ENCODE data around the gene GFRA1.

The GFRA1 gene

DNA sequence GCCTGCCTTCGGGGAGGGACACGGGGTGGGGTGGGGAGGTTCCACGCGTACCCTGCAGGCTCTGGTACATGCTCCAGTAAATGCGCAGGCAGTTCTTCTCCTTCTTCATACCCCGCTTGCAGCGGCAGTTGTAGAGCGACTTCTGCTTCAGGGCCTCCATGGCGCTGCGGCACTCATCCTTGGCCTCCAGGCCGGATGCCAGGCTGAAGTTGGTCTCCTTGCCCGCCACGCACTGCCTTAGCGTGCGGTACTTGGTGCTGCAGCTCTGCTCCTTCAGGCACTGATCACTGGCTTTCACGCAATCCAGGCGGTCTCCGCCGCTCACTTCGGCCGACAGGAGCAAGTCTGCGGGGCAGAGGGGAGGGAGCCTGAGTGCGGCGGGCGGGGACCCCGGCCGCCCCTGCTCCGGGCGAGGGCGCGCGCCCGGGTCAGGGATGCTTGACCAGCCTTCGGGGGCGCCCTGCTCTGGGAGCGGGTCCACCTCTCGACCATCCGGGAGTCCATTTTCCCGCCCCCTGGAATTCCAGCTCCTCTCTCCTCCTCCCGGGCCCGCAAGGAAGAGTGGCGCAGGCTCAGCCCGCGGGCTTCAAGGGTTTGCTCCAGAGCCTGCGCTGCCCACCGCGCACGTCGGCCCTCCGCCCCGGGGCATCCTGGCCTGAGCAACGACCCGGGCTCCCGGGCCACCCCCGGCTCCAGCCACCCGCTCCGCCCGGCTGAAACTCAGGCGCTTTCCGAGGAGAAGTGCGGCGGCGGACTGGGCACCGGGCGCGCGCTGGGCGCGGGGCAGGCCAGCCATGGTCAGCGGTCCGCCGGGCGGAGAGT, 2.0 kb downstream of the GFRA1 start:
- DNase-seq = no peak

- DNase-seq = no peak
Observed at GRCh38 chr10:116270126-116270770, 2.8 kb downstream of the GFRA1 start.

DNA sequence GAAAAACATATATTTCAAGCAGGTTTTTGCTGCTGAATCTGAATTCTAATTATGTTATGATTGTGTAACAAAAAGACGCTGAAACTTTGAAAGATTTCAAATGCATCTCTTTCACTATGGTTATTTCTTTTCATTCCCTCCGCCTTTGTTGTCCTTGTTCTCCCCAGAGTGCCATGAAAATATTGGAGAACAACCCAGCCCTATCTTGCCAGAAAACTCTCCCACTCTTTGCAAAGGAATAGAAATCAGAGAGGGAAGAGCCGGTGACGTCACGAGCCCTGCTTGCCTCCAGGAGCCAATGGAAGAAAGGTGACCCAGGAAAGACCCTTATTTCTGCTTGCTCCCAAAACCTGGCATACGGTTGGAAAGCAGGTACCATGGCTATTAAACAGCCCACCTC, 3.4 kb downstream of the GFRA1 start:
- DNase-seq = no peak

DNA sequence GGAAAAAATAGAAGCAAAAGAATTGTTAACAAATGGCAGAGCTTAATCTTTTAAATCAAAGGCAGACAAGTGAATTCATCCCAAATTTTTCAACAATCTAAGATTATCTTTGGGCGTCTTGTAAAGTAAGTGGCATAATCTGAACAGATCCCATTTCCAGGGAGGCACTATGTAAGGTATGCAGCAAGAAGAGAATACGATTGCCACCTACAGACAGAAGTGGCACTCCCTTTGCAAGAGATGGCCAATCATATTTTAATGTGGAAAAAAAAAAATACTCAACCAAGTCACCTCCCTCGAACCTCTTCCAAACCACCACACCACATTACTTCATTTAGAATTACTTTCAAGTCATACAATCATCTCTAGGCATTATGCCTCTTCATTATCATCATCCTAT, 4.0 kb downstream of the GFRA1 start:
- DNase-seq = no peak

- DNase-seq = no peak
Observed at GRCh38 chr10:116265686-116266085, 7.3 kb downstream of the GFRA1 start.

DNA sequence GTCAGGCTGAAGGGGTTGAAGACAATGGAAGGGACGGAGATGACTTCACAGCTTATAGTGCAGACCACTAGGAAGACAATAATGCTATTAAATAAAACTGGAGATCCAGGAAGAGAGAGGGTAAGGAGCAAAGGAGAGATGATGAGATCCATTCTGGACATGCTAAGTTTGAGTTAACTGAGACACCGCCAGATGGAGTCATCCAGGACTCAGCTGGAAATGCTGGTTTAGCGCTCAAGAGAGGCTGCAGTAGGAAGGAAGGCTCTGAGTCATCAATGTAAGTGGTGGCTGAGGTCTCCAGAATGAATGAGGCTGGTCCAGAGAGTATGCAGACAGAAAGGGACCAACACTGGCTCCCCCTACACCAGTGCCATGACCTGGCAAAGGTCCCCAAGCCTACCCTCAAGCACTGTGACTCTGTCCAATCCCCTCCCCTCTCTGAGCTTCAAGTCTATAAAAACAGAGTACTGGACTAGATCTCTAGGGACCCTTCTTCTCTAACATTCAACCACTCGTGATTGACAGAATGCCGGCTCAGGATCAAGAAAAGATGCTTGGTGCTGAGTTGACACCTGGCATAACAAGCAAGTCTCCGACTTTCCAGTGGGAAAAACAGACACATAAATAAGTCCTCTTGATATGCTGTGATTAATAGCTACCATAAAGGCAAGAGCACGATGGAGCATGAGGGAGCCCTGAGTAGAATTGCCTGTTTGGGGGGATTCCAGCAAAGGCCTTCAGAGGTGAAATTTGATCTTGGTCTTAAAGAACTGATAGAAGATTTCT, 8.9 kb downstream of the GFRA1 start:
- no peak for DNase-seq

GRCh38 chr10:116262678-116263077, 10.3 kb downstream of the GFRA1 start:
- no peak for DNase-seq

DNA sequence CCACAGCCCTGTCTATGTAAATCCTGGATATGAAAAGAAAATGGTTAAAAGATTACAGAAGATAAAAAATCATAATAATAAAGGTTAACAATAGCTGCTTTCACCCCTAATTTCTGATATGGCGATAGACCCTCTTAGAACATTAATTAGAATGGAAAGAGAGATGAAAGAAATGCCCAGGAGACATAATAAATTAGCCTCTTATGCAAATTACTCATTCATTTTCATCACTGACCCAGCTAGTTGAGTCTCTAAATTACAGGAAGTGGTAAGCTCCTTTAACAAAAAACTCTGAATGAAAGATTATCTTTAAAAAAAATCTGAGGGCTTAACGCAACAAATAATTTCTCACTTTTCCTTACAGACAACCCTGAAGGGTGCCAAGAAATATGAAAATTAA, 12.4 kb downstream of the GFRA1 start:
- DNase-seq = no peak

DNA sequence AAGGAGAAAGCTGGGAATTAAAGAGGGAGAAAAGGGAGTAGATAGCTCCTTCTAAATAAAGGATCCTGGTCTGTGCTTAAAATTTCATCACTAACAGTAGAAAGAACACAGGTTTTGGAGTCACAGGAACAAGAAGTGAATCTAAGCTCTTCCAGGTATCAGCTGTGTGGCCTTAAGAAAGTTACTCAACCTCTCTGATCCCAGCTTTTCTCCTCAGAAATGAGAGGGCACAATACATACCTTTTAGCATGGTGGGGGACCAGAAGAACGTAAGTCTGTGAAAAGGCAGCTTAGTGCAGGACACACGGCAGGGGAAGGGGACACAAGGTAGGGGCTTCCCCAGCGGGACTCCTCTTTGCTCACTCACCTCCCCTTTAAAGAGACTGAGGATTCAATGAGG, 13.4 kb downstream of the GFRA1 start:
- no peak for DNase-seq

- DNase-seq = no peak
Observed at GRCh38 chr10:116257785-116258184, 15.2 kb downstream of the GFRA1 start.

GRCh38 chr10:116256752-116257259, 16.2 kb downstream of the GFRA1 start:
- DNase-seq = no peak

DNA sequence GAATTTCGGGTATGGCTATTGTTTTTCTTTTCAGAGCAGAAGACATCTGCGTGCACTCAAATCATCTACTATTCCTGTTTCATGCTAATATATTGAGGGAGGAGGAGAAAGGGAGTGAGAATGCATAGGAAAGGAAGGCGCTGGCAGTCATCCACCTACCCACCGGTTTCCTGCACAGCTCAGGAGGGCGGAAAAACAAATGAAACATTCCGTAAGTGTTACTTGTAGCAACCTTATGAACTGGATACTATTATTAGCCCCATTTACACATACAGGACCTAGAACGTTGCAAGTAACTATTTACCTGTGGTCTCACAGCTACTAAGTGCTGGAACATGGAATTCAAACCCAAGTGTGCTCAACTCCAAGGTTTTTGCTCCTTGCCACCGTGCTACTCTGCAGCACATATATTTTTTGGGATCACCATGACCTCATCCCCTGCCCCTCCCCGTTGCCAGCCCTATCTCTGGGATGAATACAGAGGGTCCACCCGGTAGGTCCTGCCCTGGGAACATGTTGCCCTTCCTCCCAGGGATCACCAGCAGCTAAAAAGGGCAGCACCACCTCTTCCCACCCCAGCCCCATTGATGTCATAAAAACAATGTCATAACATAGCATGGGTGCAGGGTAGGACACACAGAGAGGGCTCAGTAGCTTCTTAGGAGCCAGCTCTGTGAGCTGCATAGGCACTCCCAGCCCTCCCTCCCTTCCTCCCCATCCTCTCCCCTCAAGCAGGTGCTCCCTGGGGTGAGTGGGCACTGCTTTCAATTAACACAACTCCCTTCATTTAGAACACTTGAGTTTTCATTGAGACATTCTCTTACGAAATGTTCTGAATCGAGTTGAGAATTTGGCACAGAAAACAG, 16.9 kb downstream of the GFRA1 start:
- DNase-seq = no peak

DNA sequence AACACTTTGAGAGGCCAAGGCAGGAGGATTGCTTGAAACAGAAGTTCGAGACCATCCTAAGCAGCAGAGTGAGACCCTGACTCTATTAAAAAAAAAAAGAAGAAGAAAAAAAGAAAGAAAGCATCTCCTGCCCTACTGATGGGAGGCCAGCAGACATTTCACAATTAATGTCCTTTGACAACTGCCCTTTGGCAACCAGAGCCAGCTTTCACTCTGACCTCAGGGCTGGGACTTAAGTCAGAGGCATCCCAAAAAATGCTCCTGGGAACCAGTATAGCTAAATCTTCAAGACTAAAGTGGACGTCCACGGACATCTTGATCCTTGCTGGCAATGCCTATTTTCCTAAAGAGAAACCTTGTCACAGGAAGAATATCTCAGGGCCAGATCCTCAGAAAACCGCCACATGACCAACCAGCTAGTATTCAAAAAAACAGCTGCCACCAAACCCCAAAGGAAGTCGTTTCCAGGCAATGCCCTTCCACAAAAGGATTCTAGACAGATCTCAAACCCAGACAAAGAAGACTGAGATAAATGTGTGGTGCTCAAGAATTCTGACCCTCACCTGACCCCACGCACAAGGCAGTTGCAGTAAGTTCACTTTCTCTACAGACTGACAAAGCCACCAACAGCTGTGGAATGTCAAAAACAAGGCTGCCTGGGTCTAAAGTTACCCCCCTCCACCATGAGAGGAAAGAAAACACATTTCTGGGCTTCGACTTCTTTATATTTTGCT, 18.4 kb downstream of the GFRA1 start:
- no peak for DNase-seq

- DNase-seq = no peak
Observed at GRCh38 chr10:116253716-116254115, 19.3 kb downstream of the GFRA1 start.

- DNase-seq = no peak
Observed at GRCh38 chr10:116251602-116252395, 21.2 kb downstream of the GFRA1 start.

- no peak for DNase-seq
Observed at GRCh38 chr10:116247691-116248090, 25.3 kb downstream of the GFRA1 start.

GRCh38 chr10:116246263-116246662, 26.7 kb downstream of the GFRA1 start:
- no peak for DNase-seq

- peak; percentile 7 for DNase-seq
Observed at GRCh38 chr10:116245156-116245555, 27.9 kb downstream of the GFRA1 start.

- no peak for DNase-seq
Observed at GRCh38 chr10:116241642-116242410, 31.2 kb downstream of the GFRA1 start.

DNA sequence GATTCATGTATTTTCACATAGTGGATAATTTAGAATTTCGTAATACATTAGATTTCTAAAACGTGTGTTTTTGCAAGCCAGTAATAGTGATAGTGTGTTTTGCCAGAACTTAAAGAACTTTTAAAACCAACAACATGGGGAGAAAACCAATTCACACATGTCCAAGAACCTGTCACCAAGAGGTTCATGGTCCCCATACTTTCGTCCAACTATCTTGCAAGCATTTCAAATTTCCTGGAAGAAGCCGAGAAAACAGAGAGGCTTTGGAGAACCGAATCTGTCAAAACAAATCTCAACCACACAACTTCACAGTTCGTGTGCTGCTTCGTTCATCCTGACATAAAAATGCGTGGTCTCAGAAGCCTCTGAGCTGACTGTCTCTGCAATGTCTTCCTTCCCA, 31.9 kb downstream of the GFRA1 start:
- no peak for DNase-seq

Data from DMS 273 treated with DMSO at 0.1 percent for 48 hours (cell line).